Psoas muscle (tissue), 8 donors: ENCODE results near the gene HS3ST3A1. TPM values are rescaled to one million over a fixed set of nuclear protein-coding genes. Genes with fewer than 3 reads are reported as not detected.

Source experiments
- ATAC-seq, 4 donors: fragments of 200-7000 bp; cut with Tn5 transposase; one replicate each; pipeline ENCODE4 v1.9.1; 2020; ENCODE audit warnings: moderate library complexity in 3 of 4, mild to moderate bottlenecking in 2 of 4
- DNase-seq, 2 donors: peaks; one replicate each; pipeline ENCODE4 v3.0.0-alpha.2; 2020
- H3K27ac ChIP-seq: fragments of 200-600 bp; one replicate; pipeline ENCODE4 v1.8.0; 2022
- H3K27me3 ChIP-seq, 3 donors: fragments of 200-600 bp in 1 of 3; one replicate each; pipeline versions ENCODE4 v1.6.1 to v1.8.0; 2013 to 2022; ENCODE audit warnings: low read length in 2 of 3, mild to moderate bottlenecking in 2 of 3, moderate library complexity in 1 of 3; ENCODE audit not compliant: insufficient read depth in 3 of 3
- H3K36me3 ChIP-seq, 2 donors: fragments of 200-600 bp in 1 of 2; one replicate each; pipeline versions ENCODE4 v1.6.1 to v1.8.0; 2013 to 2022; ENCODE audit warnings: low read depth in 1 of 2, mild to moderate bottlenecking in 1 of 2, moderate library complexity in 1 of 2; ENCODE audit not compliant: insufficient read depth in 1 of 2
- H3K4me1 ChIP-seq: fragments of 200-600 bp; one replicate; pipeline ENCODE4 v1.8.0; 2022
- H3K4me3 ChIP-seq: fragments of 200-600 bp; one replicate; pipeline ENCODE4 v1.8.0; 2022; ENCODE audit warnings: mild to moderate bottlenecking
- H3K9me3 ChIP-seq: fragments of 200-600 bp; one replicate; pipeline ENCODE4 v1.8.0; 2022
- WGBS, 3 donors: extraction: QIAGEN DNeasy Blood & Tissue Kit; methylation state at CpG; one replicate each; pipeline versions ENCODE4 v1.1.6 to v1.1.7; 2013; 5-methylcytosine and 5-hydroxymethylcytosine counted together
- intact Hi-C, 2 donors: fragments of 100-400 bp; cut with DNase I; formaldehyde crosslinking; loops; one replicate each; pipeline versions ENCODE4 v1.11.0 to v1.14.2; 2022
- polyA plus RNA-seq, 3 donors: library from polyadenylated mRNA; stranded (reverse); fragments of 200-250 nt; gene quantifications; one replicate each; pipeline ENCODE4 v1.2.3, GENCODE V29; 2013
- total RNA-seq, 4 donors: library from RNA; stranded (reverse); fragmentation: NEBNext Ultra II Directional in 2 of 4; extraction: Animal tissue kit (Norgen Biotek cat#: 25700) in 2 of 4; gene quantifications; one replicate each; pipeline versions ENCODE4 v1.2.1 to v1.2.4, GENCODE V29; 2021 to 2023
- TF ChIP-seq, protein P1 (sequence below): fragments of 200-600 bp; IDR thresholded peaks from one replicate; pipeline ENCODE4 v1.8.0; 2022; ENCODE audit warnings: antibody characterized with exemption
- donor health status: healthy with polysubstance abuse.
- donor health status: DM: no; HTN: no; CAD: no; lungs with moderate emphysema.
- donor health status: Bipolar disorder and iron deficiency.
- donor health status: healthy.
- donor health status: DM: yes; HTN: yes; CAD: no.
- donor health status: DM: no; HTN: no; CAD: no.
- donor health status: DM: no; HTN: no; CAD: no.
- donor health status: DM: yes; HTN: yes; CAD: no.

The HS3ST3A1 gene
- total and polyA plus RNA-seq, 7 donors, result 0.13 to 0.64 (median 0.44) TPM; not detected in 2

DNA sequence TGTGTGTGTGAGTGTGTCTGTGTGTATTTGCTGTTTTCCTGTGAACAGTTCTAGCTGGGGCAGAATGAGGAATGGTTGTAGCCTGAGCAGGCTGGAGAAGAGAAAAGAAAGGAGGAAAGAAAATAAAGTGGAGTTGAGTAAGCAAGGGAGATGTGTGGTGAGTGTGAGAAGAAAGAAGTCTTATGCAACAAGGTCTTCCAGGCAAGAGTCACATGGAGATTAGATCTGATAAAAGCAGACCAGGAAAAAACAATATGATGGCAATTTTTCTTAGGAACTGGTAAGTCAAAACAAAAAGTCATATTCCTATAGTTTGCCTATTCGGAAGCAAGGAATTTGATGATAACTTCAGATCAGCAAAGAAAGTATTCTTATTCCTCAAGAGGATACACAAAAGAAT is 125.0 kb downstream of the HS3ST3A1 start:
- 90 to 100% (median 91%) methylated on average over 1 of the region's 1 CpG for WGBS, 3 donors
- no peak for ATAC-seq

DNA sequence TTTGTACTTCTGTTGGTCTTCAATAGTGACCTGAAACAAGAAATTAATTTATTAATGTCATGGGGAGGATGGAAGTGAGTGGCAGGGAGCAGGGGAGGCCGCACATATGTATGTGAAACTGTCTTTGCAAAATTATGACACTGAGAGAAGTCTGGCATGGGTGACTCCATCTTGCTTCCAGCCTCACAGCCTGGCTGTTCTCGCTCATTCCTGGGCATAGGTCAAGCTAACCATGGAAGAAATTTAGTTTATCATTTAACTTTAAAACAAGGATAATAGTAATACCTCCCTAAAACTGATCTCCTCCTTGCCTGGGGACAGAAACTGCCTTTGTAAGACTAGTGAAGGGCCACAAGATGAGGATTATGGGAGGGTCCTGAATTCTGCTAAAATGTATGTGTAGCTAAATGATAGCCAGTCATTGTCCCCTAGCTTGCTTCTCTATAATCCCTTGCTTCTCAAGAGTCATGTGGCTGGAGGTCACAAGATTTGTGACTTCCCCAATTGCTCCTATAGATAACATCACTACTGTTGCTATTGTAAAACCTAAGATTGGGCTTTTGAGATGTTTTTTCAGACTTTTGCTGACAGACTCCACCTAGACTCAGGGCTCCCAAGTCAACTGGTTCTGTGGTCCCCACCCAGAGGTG is 126.0 kb downstream of the HS3ST3A1 start:
- intact Hi-C loops, result no loop called here
- no peak for ATAC-seq

More for the DNA sequence above, 125.0 kb downstream of the HS3ST3A1 start:
- H3K27me3 ChIP-seq, result no peaks in the 10 kb centered on the region
- TF ChIP-seq, protein P1, sequence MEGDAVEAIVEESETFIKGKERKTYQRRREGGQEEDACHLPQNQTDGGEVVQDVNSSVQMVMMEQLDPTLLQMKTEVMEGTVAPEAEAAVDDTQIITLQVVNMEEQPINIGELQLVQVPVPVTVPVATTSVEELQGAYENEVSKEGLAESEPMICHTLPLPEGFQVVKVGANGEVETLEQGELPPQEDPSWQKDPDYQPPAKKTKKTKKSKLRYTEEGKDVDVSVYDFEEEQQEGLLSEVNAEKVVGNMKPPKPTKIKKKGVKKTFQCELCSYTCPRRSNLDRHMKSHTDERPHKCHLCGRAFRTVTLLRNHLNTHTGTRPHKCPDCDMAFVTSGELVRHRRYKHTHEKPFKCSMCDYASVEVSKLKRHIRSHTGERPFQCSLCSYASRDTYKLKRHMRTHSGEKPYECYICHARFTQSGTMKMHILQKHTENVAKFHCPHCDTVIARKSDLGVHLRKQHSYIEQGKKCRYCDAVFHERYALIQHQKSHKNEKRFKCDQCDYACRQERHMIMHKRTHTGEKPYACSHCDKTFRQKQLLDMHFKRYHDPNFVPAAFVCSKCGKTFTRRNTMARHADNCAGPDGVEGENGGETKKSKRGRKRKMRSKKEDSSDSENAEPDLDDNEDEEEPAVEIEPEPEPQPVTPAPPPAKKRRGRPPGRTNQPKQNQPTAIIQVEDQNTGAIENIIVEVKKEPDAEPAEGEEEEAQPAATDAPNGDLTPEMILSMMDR, result no peak
- intact Hi-C loops, result no loop called here
- H3K27ac ChIP-seq, result no peak overlapping the region
- H3K36me3 ChIP-seq, result no peaks in the 10 kb centered on the region
- peaks cover 5% of the 10 kb centered on the region for H3K9me3 ChIP-seq
- no peak for DNase-seq
- H3K4me3 ChIP-seq, result no peak overlapping the region
- H3K4me1 ChIP-seq, result no peaks in the 10 kb centered on the region

DNA sequence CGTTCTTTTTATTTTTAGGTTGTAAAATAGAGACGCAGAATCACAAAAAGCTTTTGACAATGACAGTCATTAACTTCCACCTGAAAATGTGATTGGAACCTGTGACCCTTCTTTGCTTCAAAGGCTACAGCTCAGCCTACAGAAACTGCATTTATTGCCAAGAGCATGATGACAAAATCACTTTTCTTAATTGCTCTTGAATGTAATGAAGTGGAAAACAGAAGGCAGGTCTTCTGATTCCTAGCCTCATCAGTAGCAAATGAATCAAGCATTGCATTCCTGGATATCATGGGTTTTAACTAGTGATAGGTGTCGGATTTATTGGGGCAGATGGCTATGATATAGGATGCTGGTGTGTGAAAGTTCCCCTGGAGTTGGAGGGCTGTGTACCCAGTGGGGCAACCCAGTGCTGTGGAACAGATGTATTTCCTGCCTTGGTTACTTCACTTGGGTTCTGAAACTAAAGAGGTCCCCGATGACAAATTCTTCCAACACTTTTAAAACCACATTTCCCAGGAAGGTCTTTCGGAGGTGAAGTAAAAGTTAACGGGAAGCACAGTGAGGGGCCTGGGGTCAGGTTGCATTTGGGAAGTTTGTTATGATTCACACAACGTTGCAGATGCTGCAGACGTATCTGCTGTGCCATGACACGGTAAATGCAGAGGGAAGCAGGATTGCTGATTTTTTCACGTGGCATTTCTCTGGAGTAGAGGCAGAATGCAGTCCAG is 127.5 kb downstream of the HS3ST3A1 start:
- Histone ChIP-seq H3K4me3 (no peak overlapping the region), H3K36me3 (no peaks in the 10 kb centered on the region), H3K27ac (no peak overlapping the region), H3K9me3 (no peaks in the 10 kb centered on the region), H3K27me3 (no peaks in the 10 kb centered on the region), H3K4me1 (no peaks in the 10 kb centered on the region)
- TF ChIP-seq, protein P1, result no peak
- ATAC-seq, result no peak
- DNase-seq, result no peak
- 41 to 53% (median 48%) methylated on average over 10 of the region's 10 CpGs for WGBS, 3 donors
- intact Hi-C loops, result no loop called here

More for the DNA sequence above, 126.0 kb downstream of the HS3ST3A1 start:
- no peaks in the 10 kb centered on the region for H3K9me3 ChIP-seq
- H3K4me1 ChIP-seq, result no peaks in the 10 kb centered on the region
- TF ChIP-seq, protein P1, result no peak
- H3K27ac ChIP-seq, result no peak overlapping the region
- 80 to 93% (median 87%) methylated on average over 2 of the region's 2 CpGs for WGBS, 3 donors
- no peaks in the 10 kb centered on the region for H3K27me3 ChIP-seq
- DNase-seq, result no peak
- H3K36me3 ChIP-seq, result no peaks in the 10 kb centered on the region
- H3K4me3 ChIP-seq, result no peak overlapping the region

DNA sequence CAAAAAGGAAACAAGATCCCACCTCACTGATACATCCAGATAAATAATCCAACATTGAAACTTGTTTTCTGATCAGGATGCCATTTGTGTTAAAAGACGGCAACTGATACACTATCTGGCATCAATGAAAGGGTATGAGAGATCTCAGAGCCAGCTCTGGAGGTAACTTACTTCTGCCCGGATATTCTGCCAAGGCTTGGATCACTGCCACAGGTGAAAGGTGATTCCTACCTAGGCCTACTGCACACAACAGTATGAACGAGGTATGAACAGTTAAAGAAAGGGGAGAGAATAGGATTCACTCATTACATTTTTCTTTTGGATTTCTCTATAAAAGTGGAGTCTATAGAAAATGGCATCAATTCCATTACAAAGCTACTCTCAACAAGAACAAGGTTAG is 136.1 kb downstream of the HS3ST3A1 start:
- no peaks in the 10 kb centered on the region for H3K4me1 ChIP-seq
- intact Hi-C loops, result no loop called here
- no peak overlapping the region for H3K4me3 ChIP-seq
- 80 to 82% (median 81%) methylated on average over 3 of the region's 3 CpGs for WGBS, 3 donors
- DNase-seq (no peak), ATAC-seq (no peak)
- H3K27ac ChIP-seq, result no peak overlapping the region
- no peaks in the 10 kb centered on the region for H3K9me3 ChIP-seq
- H3K36me3 ChIP-seq, result no peaks in the 10 kb centered on the region
- TF ChIP-seq, protein P1, result no peak
- H3K27me3 ChIP-seq, result no peaks in the 10 kb centered on the region
